Muscle of back (tissue), 11 donors: Measurements from ENCODE around the gene SPATA16. TPM values are rescaled to one million over a fixed set of nuclear protein-coding genes. Genes with fewer than 3 reads are reported as not detected.
"Not testable (repeated sequence)": the region's sequence is repeated elsewhere in the genome, so short reads cannot be mapped to it uniquely, and the experiment has no call there.

Source experiments
- DNase-seq, 3 donors: peaks; one replicate each; pipeline versions ENCODE4 v3.0.0 to v3.0.0-alpha.2; 2013
- polyA plus RNA-seq, 10 donors: library from polyadenylated mRNA; unstranded; fragments of 120-200 nt; gene quantifications; one replicate each; pipeline ENCODE4 v1.2.1, GENCODE V29; 2013; ENCODE audit not compliant: insufficient read length in 10 of 10

SPATA16 gene
- polyA plus RNA-seq, 10 donors: not detected

GRCh38 chr3:172877011-172877410 lies 264.0 kb downstream of the SPATA16 start:
- DNase-seq: peak in 1 of 3 donors; percentile 10

DNA sequence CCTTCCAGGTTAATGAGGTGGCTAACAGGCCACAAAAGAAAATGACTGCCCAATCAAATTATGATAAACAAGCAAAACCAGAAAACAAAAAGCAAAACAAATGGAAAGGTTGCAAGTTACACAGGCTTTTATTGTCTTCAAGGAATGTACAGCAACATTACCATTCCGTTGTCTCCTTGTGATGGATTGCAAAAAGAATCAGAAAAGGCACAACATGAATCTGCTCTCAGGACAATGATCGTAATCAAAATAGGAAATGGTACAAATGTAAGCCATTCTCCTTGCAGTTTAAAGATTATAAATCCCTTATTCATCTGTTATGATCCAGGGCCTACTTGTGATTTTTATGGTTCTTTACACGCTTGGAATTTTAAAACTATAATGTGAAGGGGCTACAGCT lies 264.7 kb downstream of the SPATA16 start:
- DNase-seq: peak in 1 of 3 donors; percentile 16

GRCh38 chr3:172875039-172875438 lies 266.0 kb downstream of the SPATA16 start:
- DNase-seq: no peak

DNA sequence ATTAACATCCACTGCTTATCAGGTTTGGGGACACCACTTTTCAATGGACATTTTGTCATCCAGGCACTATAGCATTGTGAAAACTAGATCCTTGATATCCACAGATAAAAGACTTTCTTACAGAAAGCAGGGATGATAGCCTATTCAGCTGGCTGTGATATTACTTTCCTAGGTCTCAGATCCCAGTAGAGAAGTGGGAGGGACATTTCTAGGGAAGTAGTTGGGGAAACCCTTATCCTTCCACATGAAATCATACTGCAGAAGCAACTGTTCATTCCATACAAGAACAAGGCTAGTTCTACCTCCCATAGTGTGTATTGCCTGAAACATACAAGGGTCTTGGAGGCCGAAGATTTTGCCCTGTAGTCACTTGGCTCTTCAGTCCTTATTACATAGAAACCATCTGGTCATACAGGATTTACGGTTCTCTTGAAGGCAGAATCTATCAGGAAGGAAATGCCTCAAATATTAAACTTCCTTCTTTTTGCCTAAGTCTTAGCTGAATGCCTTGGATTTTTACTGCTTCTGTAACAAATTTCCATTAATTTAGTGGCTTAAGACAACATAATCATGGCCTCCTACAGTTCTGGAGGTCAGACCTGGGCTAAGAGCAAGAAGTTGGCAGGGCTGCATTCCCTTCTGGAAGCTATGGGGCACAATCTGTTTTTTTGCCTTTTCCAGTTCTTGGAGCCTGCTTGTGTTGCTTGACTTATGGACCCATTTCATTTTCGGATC lies 271.1 kb downstream of the SPATA16 start:
- peak in 1 of 3 donors; percentile 24 for DNase-seq

DNA sequence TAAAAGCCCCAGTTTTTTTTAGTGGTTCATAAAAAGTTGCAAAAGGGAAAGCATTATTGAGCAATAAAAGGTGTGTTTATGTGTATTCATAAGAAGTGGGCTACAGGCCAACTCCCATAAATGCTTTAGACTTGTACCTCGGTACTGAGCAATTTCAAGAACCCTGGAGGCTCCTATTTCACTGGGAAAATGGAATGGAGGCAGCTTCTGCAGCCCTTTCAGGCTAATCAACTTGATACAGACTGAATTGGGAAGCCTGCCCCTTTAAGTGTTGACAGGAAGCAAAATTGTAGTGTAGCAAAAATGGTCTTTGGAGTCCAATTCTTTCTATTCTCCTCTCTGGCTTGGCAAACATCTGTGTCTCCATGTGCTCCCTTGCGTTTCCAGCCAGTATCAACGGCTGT lies 271.7 kb downstream of the SPATA16 start:
- peak; percentile 32 to 86 (median 52) for DNase-seq

DNA sequence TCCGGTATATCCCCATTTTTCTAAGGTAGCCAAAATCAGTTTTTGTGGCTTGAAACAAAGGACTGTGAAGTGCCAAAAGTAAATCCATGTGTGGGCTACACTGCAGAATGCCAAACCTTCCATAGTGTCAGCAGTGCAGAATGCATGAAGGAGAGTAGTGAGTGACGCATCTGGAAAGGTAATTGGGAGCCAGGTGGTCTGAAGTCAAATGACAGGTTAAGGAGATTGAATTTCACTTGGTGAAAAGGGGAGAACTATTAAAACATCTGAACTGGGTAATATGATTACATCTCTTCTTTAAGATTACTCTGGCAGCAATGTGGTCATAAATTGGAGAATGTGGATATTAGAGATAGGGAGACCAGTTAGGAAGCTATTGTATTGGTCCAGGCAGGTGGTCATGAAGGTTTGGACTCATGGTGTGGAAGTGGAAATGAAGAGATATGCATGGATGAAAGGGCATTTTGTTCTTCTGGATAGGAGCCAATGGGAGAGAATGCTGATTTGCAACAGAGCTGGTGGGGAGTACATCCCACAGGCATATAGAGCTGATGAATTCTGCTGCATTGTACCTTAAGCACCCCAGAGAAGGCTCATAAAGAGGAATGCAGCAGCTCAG lies 272.3 kb downstream of the SPATA16 start:
- peak in 1 of 3 donors; percentile 22 for DNase-seq

- not testable (repeated sequence) for DNase-seq
Measured at GRCh38 chr3:172866726-172867350, 274.2 kb downstream of the SPATA16 start.

GRCh38 chr3:172859041-172859440 lies 282.0 kb downstream of the SPATA16 start:
- no peak for DNase-seq

DNA sequence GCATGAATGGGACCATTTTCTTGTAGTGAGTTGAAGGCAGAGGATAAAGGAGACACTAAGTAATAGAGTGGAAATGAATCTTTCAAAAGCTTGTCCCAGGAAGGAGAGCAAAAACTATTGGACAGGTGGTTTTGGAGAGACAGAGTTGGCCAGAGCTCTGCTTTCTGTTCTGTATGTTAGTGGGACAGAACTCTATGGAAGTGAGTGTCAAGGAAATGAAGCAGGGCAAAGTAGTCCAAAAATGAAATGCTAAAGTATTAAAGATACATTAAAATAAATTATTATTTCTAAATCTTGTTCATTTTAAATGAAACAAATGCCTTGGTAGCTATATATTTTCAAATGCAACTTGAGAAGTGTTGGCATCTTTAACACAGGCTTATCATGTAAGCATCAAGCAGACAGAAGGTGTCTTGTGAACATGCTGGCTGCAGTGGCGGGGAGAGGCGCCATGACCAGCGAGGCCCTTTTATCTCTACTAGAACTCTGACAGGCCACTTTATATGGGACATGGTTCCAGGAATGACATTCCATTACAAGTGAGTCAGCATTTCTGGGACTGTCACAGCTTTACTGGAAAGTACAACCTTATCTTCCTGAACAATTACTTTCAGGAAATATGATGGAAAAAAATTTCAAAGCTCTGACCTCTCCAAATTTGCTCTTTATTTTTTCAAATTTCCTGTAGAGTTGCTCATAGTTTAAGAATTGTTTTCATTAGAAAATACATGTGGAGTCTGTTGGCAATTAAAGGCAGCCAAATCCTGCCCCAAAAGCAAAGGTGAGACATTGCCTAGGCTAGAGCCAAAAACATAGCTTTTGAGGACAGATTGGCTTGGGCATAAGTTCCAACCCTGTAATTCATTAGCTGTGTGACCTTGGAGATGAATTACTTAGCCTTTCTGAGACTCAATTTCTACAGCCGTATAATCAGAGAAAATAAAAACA lies 284.0 kb downstream of the SPATA16 start:
- DNase-seq: peak in 1 of 3 donors; percentile 13

DNA sequence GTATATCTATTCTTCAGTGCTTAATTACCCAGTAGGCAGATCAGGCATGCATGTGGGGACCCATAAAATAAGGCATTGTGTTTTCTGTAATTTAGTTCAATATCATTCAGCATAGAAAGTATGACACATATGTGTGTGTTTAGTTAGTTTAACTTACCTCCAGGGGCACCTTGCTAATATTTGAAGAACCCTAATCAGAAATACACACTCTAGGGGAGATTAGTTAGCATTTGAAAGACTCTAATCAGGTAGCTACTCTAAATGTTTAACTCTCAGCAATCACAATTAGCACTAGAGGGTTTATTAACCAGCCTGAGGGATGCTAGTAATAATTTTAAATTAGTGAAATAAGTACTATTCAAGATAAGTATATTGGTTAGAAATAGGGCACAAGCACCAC lies 286.0 kb downstream of the SPATA16 start:
- no peak for DNase-seq

- no peak for DNase-seq
Measured at GRCh38 chr3:172853921-172854666, 286.9 kb downstream of the SPATA16 start.

- no peak for DNase-seq
Measured at GRCh38 chr3:172853005-172853404, 288.0 kb downstream of the SPATA16 start.

DNA sequence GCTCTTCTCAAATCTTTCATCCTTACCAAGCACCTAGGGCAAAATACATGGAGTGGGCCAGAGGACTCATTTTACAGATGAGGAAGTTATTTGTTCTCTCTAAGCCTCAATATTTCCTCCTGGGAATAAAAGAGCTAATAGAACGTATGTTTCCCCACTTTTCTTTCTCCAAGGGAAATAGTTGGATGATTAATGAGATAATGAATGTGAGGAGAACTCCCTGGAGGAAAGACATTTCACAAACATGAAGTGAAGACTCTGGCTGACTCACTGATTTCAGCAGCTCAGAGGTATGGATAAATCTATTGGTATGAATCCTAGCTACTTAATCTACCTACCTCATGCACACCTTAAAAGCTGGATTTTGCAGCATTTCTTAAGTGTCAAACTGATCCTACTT lies 292.1 kb downstream of the SPATA16 start:
- DNase-seq: peak in 1 of 3 donors; percentile 83

DNA sequence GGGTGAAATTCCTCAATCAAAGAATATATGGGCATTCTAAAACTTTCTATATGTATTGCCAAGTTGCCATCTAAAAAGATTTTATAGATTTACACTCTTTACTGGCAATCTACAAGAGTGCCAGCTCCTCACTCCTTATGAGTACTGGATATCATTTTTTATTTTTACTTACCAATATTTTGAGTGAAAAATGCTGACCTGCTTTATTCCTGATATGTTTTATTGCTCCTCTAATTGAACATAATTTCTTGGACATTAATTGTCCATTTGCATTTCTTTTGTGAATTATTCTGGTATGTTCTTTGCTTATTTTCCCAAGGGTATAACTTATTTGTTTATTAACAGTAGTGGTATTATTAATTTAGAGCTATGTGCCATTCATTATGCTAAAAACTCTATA lies 293.7 kb downstream of the SPATA16 start:
- no peak for DNase-seq

- DNase-seq: peak in 1 of 3 donors; percentile 77
Measured at GRCh38 chr3:172846706-172847105, 294.3 kb downstream of the SPATA16 start.

DNA sequence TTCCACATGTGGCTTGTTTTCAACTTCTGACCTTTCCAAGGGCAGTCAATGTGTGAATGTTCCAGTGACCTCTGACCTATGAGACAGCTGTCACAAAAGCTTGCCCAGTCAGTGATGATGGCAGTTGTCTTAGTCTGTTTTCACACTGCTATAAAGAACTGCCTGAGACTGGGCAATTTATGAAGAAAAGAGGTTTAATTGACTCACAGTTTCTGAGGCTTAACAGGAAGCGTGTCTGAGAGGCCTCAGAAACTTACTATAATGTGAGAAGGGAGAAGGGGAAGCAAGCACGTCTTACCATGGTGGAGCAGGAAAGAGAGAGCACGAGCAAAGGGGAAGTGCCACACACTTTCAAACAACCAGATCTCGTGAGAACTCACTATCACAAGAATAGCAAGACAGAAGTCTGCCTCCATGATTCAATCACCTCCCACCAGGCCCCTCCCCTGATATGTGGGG lies 294.9 kb downstream of the SPATA16 start:
- no peak for DNase-seq

DNA sequence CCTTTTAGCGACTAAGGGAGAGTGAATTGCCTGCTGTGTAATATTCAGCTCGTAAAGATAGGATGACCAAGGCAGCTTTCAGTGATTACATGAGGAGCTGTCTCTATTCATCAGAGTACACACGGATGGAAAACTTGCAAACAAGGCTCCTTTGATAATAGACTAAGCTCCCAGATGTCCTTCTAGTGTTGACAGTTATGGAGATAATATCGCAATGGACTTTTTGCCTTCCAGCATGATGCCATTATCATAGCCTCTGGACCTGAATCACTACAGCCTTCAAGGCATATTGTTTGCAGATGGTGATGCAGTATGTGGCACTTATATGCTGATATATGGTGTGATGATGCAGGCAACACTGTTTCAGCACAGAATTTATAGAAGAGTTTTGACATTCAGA lies 296.6 kb downstream of the SPATA16 start:
- DNase-seq: peak in 1 of 3 donors; percentile 14

DNA sequence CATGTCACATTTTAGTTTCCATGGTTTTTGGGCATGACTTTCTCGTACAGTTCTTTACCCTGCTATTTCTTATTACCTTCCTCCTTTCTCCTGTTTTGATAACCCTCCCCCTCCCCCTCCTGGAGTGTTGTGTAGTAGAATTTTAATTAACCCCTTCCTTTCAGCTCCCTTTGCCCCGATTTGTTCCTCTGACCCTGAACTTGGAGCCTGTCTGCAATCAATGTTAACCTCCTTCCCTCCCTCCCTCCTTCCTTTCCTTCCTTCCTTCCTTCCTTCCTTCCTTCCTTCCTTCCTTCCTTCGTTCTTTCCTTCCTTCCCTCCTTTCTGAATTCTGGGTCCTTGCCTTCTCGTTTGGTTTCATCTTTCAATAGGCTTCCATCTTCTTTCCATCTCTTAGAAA lies 300.1 kb downstream of the SPATA16 start:
- no peak for DNase-seq

DNA sequence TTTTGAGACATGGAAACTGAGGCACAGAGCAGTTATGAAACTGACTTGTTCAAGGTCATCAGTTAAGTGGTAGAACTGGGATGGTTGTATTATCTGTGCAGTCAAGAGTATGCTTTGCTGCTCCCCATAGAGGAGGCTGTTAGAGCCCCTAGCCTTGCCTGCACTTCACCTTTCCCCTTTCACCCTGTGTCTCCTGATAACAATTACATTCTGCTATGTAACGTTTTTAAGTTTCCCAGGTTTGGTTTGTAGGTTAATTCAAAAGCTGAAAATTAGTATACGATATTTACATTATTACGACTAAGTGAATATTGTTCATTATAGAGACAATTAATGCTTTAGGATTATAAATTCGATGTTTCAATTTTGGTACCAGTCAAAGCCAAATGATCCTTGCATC lies 300.6 kb downstream of the SPATA16 start:
- no peak for DNase-seq

- no peak for DNase-seq
Measured at GRCh38 chr3:172839679-172840078, 301.4 kb downstream of the SPATA16 start.
